NCI-H1092 treated with DMSO at 0.1 percent for 48 hours (cell line): ENCODE data around the gene L3MBTL4.

Experiments used
- DNase-seq: peaks from one replicate; lab custom pipeline; 2025; lab: John Stamatoyannopoulos, UW

The L3MBTL4 gene

DNA sequence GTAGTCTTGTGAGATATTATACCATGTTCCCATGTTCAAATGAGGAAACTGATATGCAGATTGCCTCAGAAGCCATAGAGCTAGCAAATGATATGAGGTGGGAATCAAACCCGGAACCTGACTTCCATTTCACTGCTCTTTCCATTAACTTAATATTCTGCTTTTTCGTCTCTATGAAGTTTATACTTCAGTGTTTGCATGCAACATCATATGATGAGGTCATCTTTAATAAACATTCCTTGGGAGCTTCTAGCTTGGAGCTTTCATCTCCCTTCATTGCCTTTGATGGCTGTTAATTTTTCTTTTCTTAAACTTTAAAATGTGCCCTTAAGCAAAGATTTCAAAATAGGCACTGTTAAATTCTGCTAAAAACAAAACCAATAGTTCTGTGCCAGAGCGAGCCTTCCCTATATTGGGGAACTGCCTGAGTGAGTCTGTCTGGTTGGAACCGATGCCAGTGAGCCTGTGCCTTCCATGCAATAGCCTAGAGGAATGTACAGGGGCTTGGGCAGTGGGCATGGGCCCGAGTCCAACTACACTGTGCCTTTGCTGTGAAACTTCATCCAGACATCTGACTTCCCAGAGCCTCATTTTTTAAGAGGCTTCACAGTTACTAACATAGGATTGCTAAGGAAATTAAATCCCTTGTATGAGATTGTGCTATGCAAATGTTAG, 428.3 kb downstream of the L3MBTL4 start:
- DNase-seq, result no peak

DNA sequence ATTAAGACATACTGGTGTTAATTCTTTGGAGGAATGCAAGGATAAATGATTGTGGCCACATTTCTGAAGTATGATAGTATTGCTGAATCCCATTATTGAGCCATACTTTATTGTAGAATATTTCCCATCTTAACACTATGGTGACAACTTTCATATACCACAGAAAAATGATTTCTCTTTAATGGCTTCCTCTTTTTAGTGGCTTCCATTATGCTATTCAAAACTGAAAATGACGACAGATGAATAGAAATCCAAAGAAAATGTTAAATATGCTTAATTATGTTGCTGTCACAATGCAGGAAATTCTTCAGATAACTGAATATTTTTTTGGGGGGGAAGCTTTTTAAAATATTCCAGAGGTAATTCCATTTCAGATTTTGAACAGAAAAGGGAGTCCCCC, 430.5 kb downstream of the L3MBTL4 start:
- DNase-seq, result no peak

DNA sequence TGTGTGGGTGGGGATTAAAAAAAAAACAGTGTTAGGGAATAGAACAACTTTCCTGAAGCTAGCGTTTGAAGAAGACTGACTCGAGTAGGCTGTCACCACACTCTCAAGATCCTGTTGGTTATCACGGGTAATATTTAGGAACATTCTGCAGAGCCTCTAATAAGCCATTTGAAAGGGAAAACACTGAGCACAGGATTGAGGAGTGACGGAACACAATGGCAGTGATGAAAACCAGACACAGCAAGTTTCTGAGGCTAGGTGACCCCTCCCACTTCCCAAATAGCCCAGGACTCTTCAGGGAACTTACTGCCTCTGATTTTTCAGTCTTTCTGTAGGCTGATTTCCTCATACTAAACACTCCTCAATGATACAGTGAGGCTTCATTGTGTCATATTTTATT, 431.2 kb downstream of the L3MBTL4 start:
- DNase-seq, result no peak

GRCh38 chr18:5982332-5982731, 432.4 kb downstream of the L3MBTL4 start:
- DNase-seq, result no peak

DNA sequence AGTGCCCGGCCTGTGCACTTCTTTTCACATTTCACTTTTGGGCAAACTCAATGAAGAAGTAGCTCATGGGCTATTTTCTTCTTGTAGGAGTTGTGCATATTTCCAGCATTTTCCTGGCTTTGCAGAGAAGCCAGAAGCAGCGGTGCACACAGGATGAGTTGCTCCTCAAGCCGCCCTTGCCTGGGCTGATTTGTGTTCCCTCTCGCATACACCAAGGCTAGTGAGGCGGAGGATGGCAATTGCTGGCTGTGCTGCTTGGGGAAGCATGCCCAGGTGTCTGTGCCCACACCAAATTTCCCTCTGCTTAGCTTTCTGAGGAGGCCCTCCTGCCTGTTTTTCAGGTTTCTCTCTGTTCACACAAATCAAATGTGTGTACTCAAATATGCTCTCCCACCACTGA, 434.0 kb downstream of the L3MBTL4 start:
- no peak for DNase-seq

GRCh38 chr18:5979971-5980457, 434.7 kb downstream of the L3MBTL4 start:
- DNase-seq, result no peak

- no peak for DNase-seq
These were observed 435.4 kb downstream of the L3MBTL4 start for GRCh38 chr18:5979176-5979888.

- no peak for DNase-seq
These were observed 437.7 kb downstream of the L3MBTL4 start for GRCh38 chr18:5977022-5977421.

GRCh38 chr18:5975111-5976002, 439.4 kb downstream of the L3MBTL4 start:
- DNase-seq, result no peak

DNA sequence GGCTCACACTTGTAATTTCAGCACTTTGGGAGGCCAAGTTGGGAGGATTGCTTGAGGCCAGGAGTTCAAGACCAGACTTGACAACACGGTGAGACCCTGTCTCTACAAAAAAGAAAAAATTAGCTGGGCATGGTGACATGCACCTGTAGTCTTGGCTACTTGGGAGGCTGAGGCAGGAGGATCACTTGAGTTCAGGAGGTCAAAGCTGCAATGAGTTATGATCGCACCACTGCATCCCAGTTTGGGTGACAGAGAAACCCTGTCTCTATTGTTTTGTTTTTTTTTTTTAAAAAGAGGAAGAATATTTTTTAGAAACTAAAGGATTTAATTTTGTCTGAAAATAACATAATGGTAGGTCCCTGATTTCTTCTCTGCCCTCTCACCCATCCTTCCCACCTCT, 440.0 kb downstream of the L3MBTL4 start:
- no peak for DNase-seq

DNA sequence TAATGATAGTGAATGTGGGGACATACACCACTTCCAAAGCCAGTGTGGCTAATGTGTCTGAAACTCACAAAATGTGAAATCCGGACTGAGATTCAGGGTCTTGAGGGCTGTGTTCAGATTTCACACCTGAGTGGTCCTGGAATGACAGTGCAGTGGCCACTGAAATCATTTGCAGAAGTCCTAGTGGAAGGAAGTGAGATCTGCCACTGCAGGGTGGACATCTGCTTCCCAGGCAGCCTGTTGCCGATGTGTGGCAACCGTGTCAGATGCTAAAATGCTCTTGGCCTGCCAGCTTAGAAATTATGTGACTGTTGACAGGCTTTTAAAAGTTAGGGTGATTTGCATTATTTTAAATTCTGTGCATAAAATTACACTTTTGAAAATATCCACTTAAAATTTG, 441.6 kb downstream of the L3MBTL4 start:
- DNase-seq, result no peak

GRCh38 chr18:5972298-5972697, 442.4 kb downstream of the L3MBTL4 start:
- no peak for DNase-seq

- DNase-seq, result no peak
These were observed 444.7 kb downstream of the L3MBTL4 start for GRCh38 chr18:5969989-5970403.

DNA sequence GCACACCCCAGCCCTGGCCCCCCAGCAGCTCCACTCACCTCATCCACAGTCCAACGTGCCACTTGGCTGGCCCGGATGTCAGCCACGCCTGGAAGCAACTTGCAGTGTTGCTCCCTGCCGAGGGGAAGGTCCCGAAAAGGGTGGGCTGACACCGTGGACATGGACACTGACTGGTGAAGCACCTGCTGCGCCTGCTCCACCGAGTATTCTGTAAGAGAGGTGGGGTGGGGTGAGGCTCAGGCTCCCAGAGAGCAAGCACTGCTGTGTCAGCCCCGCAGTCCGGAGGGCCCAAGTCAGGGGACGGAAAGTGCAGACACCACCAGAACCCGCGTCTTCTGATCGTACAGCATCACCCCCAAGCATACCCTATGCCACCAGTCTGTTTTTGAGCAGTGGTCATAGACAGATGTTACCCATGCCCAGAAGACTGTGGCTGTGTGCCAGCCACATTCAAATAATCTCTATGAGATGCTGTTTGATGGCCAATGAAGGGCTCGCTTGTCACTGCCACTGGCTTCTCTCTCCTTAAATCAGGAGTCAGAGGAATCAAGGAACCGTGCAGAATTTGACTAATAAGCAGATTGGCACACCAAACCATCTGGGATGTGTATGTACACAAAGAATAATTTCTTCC, 445.2 kb downstream of the L3MBTL4 start:
- no peak for DNase-seq

DNA sequence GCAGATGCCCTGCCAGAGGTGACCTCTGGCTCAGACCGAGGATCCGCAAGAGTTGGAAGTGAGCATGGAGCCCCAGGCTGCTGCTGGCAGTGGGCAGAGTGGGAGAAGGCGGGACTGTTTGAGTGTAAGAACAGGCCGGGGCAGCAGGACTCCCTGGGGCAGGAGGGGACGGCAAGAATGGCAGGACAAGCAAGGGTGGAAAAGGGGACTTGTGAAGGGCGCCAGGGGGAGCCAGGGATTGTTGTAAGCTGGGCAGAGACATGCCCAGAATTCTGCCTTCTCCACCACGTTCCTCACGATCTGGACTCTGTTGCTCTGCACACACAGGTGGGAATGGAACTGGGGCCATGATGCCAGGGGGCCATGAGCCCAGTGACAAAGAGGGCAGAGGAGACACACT, 447.0 kb downstream of the L3MBTL4 start:
- DNase-seq, result no peak

GRCh38 chr18:5967007-5967406, 447.7 kb downstream of the L3MBTL4 start:
- DNase-seq, result no peak

DNA sequence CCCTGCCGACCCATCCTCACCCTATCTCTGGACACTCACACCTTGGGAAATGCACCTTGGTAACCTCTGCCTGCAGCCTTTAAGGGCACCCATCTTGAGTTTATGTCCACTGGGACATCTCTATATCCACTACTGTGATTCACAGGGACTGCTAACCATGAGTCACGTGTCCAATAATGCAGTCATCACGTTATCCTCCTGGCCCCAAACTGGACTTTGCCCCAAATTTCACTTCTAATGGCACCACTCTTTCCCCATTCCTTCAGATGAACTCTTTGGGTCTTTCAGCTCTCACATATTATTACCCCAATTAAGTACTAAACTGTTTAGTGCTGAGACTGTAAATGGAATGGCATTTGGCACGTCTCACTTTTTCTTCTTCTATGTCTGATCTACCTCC, 448.2 kb downstream of the L3MBTL4 start:
- DNase-seq, result no peak

DNA sequence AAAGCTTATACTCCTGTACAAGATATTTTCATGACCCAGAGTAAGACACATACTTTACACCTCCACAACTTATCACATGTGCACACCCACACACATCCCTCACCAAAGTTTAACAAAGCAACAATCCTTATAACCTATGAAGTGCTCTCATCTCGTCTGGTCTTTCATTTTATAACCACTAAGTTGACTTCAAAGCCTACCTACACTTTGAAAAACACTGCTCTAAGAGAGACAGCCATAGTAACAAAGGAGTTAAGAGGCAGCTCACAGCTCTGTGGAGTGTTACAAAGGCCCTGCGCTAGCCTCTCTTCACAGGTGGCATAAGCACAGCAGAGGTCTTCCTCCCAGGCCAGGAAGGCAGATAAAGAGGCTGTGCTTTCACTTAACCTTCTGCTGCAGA, 449.7 kb downstream of the L3MBTL4 start:
- DNase-seq, result no peak

DNA sequence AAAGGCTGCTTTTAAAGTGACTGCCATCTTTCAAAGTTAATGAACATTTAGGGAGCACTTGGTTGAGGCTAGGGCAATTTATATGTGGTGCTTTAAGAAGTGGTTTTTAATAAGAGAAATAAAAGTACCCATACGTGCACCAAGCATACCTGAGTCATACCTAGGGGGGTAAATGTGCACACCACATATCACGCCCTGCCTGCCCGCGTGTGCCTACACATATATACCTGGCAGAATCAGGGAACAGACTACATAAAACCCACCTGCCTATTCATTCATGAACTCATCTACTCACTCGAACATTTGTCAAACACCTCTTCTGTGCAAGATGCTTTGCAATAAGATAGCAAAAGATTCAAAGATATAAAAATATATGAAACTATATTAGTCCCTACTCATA, 450.1 kb downstream of the L3MBTL4 start:
- no peak for DNase-seq

DNA sequence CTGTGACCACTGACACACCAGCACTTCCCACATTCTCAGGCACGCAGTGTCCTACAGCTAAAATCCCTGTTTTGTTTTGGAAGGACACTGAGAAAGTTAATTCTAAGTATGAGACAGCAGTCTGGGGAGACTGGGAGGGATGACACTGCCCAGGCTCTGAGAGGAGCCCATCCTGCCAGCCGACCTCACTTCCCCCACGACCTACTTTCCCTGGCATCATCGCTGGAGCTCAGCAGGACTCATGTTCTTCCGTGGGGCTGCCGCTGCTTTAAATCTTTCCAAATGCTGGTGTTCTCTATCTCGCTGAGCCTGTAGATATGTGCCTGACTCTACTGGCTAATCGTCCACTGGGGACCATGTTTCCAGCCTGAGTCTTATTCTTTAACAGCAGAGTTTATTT, 450.6 kb downstream of the L3MBTL4 start:
- DNase-seq, result no peak

- no peak for DNase-seq
These were observed 451.4 kb downstream of the L3MBTL4 start for GRCh38 chr18:5963267-5963666.

DNA sequence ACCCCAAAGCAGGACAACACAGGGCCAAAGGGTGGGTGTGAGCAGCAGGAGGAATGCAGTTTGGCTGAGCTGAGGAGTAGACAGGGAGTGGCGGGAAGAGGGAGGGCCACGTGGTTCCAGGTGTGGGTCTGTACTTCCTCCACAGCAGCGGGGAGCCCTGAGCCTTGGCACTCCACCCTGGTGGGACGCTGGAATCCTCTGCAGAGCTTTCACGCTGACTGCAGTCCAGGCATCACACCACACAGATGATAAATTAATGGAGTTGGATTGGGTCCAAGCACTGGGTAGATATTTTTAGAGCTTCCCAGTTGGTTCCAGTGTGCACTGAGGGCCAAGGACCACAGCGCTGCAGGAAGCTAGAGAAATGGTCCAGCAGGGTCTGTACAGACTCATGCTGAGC, 452.3 kb downstream of the L3MBTL4 start:
- no peak for DNase-seq
